Measurements from ENCODE around the gene PPP4C. TPM values are rescaled to one million over a fixed set of nuclear protein-coding genes. Genes with fewer than 3 reads are reported as not detected.

The PPP4C gene
- total RNA-seq, 2 donors from 2014 or later, result 29.3 to 32.2 TPM

- no peak overlapping the region for H3K4me3 ChIP-seq
- 84 to 94% methylated on average over 7 to 9 of the region's 9 CpGs for WGBS, 2 donors
- no peaks in the 10 kb centered on the region for H3K27me3 ChIP-seq
- peaks cover 42% of the 10 kb centered on the region for H3K4me1 ChIP-seq
- peaks cover 10 to 24% of the 10 kb centered on the region in 2 donors for H3K36me3 ChIP-seq (replicated peaks in 1 of 2; ENCODE audit: insufficient read depth in 1 of 2, low read depth in 2 of 2)
- intact Hi-C loops (cut with DNase I), result no loop called here
- TF ChIP-seq POLR2A (IDR thresholded peaks at IDR 0.05) (no peak), CTCF (IDR thresholded peaks at IDR 0.05) (no peak)
- H3K27ac ChIP-seq, result no peak overlapping the region
- H3K9me3 ChIP-seq, result no peaks in the 10 kb centered on the region
- DNase-seq, result no peak
- ATAC-seq, result no peak
Observed at GRCh38 chr16:30068333-30068732, 7.5 kb upstream of the PPP4C start.

- H3K36me3 ChIP-seq (replicated peaks in 1 of 2; ENCODE audit: insufficient read depth in 1 of 2, low read depth in 2 of 2), result peaks cover 10 to 24% of the 10 kb centered on the region in 2 donors
- H3K27me3 ChIP-seq, result no peaks in the 10 kb centered on the region
- ATAC-seq (no peak), DNase-seq (peak in 2 of 4 donors; percentile 23 to 32)
- H3K9me3 ChIP-seq, result no peaks in the 10 kb centered on the region
- H3K4me3 ChIP-seq, result no peak overlapping the region
- TF ChIP-seq POLR2A (IDR thresholded peaks at IDR 0.05) (no peak), CTCF (IDR thresholded peaks at IDR 0.05) (peak in 4 of 7 experiments; percentile 35 to 41 (median 39))
- intact Hi-C loops (cut with DNase I), result no loop called here
- peaks cover 36% of the 10 kb centered on the region for H3K4me1 ChIP-seq
- no peak overlapping the region for H3K27ac ChIP-seq
- WGBS, 2 donors, result 80 to 88% methylated on average over 5 to 17 of the region's 17 CpGs
Observed at GRCh38 chr16:30068750-30069610, 6.8 kb upstream of the PPP4C start.

DNA sequence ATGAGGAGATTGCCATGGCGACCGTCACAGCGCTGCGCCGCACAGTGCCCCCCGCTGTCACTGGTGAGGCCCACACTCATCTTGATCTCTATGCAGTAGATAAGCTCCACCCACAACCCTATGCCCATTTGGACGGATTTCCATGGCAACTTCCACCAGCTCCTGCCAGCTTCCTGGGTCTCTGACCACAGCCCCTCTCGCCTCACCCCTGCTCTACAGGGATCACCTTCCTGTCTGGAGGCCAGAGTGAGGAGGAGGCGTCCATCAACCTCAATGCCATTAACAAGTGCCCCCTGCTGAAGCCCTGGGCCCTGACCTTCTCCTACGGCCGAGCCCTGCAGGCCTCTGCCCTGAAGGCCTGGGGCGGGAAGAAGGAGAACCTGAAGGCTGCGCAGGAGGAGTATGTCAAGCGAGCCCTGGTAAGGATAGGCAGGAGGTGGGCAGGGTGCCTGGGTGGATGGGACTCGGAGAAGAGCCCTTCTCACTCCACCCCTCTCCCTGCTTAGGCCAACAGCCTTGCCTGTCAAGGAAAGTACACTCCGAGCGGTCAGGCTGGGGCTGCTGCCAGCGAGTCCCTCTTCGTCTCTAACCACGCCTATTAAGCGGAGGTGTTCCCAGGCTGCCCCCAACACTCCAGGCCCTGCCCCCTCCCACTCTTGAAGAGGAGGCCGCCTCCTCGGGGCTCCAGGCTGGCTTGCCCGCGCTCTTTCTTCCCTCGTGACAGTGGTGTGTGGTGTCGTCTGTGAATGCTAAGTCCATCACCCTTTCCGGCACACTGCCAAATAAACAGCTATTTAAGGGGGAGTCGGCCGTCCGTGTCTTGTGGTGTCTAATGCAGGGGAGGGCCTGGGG lies 6.0 kb upstream of the PPP4C start:
- H3K4me3 ChIP-seq, result no peak overlapping the region
- no peak for DNase-seq
- TF ChIP-seq CTCF (IDR thresholded peaks at IDR 0.05) (no peak), POLR2A (IDR thresholded peaks at IDR 0.05) (no peak)
- WGBS, 2 donors, result 74 to 83% methylated on average over 21 to 31 of the region's 31 CpGs
- intact Hi-C loops (cut with DNase I), result no loop called here
- no peak for ATAC-seq
- no peaks in the 10 kb centered on the region for H3K27me3 ChIP-seq
- peaks cover 31% of the 10 kb centered on the region for H3K4me1 ChIP-seq
- peaks cover 10 to 24% of the 10 kb centered on the region in 2 donors for H3K36me3 ChIP-seq (replicated peaks in 1 of 2; ENCODE audit: insufficient read depth in 1 of 2, low read depth in 2 of 2)
- H3K27ac ChIP-seq, result no peak overlapping the region
- H3K9me3 ChIP-seq, result no peaks in the 10 kb centered on the region

DNA sequence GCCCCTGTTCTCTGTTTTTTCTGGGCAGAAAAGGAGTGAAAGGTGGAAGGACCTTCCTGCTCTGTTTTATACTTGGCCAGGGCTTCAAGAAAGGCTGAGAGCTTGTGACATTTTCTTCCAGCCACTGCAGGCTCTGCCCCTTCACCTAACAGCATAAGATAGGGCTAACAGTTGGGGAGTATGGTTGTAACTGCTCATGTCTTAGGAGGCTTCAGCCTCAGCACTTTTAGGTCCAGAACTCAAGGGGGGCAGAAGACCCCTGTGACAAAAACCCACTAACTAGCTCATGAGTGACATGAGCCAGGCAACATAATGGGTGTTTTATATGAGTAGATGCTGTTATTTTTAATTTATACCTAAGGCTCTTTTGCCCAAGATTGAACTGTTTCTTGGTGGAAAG lies 5.3 kb upstream of the PPP4C start:
- no peaks in the 10 kb centered on the region for H3K27me3 ChIP-seq
- TF ChIP-seq CTCF (IDR thresholded peaks at IDR 0.05) (no peak), POLR2A (IDR thresholded peaks at IDR 0.05) (no peak)
- peaks cover 10 to 24% of the 10 kb centered on the region in 2 donors for H3K36me3 ChIP-seq (replicated peaks in 1 of 2; ENCODE audit: insufficient read depth in 1 of 2, low read depth in 2 of 2)
- DNase-seq (no peak), ATAC-seq (no peak)
- H3K4me3 ChIP-seq, result no peak overlapping the region
- intact Hi-C loops (cut with DNase I), result no loop called here
- no peaks in the 10 kb centered on the region for H3K9me3 ChIP-seq
- H3K4me1 ChIP-seq, result peaks cover 36% of the 10 kb centered on the region
- H3K27ac ChIP-seq, result no peak overlapping the region

Data from body of pancreas (tissue), 4 donors.